HG03342 (cell line): ENCODE results near the gene UBL7.

Experiments
- ATAC-seq: cut with Tn5 transposase; IDR thresholded peaks from one replicate; pipeline ENCODE4 v1.9.1; 2021; ENCODE audit warnings: mild to moderate bottlenecking, moderate library complexity; ENCODE audit not compliant: unreplicated experiment

Gene UBL7

DNA sequence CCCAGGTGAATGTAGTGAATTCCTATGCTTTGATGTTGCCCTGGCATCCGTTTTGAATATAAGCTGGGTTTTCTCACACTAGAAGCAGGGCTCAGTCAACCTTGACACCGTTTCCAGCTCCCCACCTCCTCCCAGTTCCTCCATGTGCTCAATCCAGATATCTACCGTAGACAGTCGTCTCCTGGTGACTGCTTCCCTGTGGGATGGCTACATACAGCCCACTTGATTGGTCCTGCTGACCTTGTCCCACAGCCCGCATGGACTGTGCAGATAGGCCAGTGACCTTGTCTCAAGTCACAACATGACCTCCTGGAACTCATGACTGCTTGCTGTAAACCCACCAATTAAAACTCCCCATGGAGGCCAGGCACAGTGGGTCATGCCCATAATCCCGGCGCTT, 35.3 kb downstream of the UBL7 start:
- no peak for ATAC-seq

DNA sequence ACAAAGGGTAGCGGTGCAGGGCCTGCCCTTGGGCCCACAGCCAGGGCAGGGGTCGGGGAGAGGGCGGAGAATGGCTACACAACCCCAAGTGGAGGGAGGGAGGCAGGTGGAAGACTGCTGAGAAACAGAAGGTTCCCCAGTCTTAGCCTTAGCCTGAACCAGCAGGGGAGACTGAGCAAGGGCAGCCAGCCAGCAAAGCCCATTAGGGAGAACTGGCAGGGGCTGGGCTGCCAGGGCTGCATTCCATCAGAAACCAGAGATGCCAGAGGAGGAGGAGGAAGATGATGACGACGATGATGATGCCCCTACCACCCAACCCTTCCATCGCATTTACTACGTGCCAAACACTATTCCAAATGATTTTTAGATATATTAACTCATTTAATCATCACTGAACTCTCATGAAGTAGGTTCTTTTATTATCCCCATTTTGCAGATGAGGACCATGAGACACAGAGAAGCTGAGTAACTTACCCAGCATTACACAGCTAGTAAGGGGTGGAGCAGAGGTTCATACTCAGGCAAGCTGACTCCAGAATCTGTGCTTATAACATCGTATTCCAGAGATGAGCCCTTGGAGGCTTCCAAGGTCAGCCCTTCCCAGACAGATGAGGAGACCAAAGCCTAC, 35.9 kb downstream of the UBL7 start:
- ATAC-seq = no peak

DNA sequence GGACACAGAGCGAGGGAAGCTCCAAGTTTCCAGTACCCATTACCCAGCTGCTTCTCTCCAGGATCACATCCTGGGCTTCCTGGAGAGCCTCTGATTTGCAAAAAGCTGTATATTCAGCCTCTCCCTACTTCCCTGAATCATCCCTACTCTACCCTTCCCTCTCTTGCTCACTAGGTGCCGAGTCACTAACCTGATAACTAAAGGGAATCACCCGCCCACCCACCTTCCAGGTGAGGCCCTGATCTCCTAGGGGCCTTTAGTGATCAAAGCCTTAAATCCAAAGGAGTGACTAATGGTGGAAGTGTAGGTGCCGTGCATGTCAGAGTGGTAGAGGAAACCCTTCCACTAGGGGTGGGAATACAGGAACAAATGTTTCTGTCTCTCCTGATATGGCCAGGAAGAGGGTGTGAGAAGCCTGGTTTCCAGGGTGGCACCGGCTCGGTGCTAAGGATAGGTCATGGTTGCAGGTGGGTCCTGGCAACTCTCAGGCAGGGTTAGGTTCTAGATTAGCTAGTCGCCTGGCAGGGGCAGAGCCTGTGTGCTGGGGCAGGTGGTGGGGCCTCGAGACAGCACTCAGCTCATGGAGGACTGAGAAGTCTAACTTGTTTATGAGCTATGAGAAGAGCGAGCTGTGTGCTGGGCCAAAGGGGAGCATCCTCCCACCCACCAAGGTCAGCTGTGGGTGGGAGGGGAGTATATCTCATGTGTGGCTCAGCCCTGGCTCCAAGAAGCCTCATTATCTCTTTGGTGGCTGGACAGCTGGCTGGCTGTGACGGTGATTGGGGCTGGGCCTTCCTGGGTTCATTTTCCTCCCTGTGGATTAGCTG, 37.3 kb downstream of the UBL7 start:
- no peak for ATAC-seq

DNA sequence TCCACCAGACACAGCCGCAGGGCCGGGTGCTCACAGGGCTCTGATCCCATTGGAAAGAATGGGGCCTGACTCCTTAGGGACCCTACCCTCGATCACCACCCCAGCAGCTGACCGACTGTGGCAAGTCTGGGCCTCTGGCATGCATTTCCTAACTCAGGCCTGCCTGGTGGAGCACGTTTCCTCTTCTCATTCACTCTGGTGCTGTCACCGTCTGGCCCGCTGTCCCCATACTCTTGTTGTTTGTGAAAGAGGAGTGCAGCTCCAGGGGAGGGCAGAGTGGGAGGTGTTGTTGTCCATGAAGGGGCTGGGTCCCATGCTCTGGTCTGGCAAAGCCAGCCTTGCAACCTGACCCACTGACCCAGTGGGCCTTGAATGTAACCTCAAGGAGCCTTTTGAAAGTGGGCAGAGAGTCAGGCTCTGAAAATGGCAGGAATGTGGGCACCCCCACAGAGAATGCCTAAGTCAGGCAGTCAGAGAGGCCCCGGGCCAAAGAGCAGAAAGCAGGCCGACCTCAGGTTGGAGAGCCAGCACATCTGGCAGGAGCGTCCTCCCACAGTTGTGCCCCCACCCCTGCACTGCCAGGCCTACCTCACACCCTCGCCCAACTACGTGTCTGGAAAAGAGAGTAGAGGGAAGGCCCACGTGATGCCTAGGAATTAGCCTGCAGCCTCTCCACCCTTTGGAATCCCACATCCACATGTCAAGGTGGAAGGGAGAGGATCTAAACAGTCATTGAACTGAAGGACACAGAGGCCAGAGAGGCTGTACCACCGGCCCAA, 38.1 kb downstream of the UBL7 start:
- ATAC-seq = no peak

DNA sequence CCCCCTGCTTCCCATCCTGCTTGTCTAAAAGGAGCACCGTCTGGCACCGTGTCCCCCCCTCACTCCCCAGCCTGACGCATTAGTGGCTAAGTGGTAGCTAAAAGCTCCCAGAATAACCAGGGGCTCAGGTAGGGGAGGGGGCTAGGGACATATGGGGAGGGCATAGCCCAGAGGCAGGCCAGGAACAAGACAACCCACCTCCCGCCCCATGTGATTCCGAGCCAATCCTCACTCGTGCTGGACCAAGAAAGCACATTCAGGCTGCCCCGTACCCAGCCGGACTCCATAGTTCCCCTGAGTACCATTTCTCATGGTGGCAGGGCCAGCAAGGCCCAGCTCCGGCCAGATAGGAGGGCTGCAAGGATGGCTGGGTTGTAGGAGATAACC, 38.7 kb downstream of the UBL7 start:
- ATAC-seq = no peak

DNA sequence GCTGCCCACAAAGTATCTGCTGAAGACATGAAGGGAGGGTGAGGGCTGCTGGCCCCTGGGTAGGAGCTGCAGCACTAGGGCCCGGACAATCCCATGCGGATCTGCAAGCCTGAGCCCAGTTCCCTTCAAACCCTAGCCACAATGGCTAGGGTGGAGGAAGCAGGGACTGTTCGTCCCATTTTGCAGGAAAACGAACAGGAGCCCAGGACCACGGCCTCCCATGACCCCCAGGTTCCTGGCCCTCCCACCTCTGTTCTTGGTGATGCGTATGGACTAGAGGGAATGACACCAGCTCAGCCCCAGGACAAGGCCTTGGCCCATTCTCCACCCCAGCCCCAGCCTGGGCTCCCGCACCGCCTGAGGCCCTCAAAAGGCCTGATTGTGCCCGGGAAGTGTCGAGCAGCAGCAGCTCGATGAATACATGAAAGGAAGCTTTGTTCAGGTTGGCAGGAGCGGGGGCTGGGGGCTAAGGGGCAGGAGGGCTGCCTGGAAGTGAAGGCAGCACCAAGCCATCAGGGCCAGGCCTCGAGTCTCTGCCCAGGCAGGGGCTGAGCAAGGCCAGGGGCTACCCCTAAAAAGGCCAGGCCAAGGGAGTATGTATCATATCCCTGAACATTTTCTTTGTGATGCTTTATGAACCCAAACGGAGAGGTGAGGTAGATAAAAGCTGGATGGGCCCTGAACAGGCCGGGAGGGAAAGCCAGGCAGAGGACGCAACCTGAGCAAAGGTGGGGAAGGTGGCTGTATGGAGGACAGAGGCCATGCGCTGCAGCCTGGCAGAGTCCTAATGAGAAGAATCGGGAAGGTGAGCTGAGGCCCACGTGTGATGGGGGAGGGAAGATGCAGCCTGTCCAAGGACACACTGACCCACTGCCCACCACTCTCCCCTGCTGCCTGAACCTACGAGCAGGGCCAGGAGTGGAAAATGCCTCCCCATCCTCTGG, 39.4 kb downstream of the UBL7 start:
- no peak for ATAC-seq

DNA sequence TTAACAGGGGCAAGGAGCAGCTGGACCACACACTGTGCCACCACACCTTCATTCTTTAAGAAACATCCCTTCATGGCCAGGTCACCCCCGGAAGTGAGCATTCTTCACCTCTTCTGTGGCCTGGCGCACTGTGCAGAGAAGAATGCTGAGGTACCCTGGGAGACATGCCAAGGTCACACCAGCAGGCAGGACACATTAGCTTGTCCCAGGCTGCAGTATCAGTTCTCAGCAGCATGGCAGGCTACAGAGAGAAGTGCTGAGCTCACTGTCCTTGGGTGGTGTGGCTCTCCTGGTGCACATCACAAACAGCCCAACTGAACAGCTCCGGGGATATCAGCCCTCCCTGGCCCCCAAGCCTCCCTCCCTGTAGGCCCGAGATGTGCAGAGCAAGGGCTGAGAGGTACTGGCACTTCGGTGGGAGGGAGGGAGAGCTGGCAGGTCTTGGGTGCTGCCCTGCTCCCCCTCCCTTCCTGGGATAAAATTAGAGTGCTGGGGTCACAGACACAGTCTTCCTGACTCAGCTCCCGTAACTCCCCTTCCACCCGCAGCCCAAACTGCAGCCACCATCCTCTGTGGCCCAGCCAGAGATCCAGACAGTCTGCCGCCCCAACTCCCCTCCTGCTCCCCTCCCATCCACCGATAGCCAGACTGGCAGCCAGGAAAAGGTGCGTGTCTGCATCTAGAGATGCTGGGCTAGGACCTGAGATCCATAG, 40.6 kb downstream of the UBL7 start:
- no peak for ATAC-seq

DNA sequence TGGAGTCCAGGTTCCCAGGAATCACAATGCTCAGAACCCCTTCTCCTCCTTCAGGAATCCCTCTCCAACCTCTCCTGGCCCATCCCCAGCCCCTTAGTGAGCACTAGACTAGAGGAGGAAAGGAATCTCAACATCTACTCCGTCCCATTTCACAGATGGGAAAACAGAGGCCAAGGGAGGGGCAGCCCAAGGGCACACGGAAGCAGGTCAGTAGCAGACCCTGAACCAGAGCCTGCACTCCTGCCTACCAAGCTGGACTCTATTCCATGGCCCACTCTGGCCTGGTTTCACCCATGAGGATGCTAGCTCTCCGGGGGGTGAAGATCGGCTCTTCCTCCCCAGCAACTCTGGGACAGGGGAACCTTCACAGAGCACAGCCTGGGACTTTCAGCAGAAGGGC, 41.5 kb downstream of the UBL7 start:
- ATAC-seq = no peak

DNA sequence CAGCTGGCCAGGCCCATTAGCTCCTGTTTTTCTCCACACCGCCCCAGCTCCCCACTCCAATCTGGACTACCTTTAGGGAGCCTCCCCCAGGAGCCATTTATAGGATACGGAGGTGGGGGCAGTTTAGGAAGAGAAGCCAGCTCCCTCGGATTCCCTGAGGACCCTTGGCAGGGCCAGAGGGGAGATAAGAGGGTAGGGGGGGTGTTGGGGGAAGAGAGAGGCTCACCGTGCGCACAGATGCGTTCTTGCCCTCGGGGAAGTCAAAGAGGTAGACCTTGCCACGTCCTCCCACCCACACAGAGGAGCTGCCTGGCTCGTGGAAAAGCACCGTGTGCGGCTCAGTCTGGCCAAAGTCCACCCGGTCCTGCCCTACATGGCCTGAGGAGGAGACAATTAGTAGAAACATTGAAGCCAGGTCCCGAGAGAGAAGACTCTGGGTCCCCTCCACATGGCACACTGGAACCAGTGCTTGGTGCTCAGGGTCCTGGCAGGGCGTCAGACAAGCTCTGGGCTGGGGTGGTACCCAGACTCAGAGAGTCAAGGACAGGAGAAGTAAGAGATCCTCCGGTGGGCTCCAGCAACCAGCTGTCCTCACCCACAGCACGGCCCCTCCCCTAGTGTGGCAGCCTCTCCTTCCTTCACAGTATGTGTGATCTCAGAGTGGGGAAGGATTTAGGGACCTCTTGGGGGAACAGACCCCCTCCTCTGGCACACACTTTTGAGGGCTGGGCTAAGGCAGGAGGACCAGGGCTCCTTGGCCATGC, 42.2 kb downstream of the UBL7 start:
- ATAC-seq = no peak

DNA sequence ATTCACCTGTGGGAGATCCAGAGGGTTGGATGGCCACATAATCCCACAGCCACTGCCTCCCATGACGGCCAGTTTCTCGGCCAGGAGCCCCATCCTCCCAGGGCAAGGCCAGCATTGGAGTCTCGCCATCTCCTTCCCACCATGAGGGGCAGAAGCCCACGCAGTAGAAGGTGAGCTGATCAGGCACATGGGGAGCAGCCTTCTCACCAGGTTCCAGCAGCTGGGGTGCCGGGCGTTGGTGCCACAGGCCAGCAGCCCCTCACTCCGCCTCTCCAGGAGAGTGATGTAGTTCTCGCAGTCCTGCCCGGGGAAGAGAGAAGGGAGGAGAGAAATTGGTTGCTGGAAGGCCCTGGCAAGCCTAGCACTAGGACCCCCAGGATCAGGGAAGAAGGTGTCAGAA, 43.3 kb downstream of the UBL7 start:
- ATAC-seq = no peak

DNA sequence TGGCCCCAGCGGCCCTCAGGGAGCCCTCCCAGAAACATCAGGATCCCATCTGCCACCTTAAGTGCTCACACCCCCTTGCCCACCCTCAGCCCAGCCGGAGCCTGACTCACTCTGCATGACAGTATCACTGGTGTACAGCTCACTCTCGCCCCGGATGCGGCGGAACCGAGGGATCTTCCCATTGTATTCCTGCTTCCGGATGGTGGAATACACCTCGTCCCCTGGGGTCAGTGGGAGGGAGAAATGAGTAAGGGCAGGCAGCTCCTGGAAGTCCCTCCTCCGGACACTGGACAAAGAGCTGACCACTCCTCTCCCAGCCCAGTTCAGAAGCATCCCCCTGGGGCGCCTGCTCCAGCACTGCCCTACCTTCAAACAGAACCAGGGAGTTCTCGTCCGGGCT, 43.7 kb downstream of the UBL7 start:
- no peak for ATAC-seq

DNA sequence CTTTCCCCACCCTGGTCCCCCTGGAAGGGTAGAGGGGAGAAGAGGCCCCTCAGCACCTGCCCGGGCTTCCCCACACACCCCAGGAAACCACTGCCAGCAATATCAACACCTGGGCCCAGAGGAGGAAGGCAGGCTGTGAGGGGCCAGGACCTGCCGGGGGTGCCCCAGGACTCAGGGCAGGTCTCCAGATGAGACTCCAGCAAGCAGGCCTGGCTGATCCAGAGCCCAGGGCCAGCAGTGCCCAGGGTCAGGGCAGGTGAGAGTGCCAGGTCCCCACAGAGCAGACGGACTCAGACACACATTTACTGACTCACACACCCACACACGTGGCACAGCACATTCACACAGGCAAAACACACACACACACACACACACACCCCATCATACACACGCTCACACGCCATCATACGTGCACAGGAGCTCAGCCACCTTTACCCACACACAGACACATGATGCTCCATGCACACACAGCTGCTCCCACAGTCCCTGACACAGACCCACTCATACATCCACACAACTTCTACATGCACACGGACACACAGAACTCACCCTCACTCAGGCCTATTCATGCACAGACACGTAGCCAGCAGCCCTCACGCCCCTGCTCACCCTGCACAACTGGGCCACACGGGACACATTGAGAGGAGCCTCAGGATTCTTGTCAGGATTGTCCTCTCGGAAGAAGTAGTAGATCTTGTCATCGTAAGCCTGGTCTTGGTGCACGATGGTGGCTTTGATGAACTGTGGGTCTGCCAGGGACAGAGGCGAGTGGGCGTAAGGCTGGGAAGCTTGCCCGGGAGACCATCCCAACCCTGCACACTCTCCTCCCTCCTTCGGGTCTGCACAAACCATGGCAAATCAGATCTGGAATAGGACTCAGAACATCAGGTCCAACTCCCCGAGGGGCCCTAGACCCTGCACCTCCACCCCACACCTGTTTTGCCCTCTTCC, 44.7 kb downstream of the UBL7 start:
- no peak for ATAC-seq

DNA sequence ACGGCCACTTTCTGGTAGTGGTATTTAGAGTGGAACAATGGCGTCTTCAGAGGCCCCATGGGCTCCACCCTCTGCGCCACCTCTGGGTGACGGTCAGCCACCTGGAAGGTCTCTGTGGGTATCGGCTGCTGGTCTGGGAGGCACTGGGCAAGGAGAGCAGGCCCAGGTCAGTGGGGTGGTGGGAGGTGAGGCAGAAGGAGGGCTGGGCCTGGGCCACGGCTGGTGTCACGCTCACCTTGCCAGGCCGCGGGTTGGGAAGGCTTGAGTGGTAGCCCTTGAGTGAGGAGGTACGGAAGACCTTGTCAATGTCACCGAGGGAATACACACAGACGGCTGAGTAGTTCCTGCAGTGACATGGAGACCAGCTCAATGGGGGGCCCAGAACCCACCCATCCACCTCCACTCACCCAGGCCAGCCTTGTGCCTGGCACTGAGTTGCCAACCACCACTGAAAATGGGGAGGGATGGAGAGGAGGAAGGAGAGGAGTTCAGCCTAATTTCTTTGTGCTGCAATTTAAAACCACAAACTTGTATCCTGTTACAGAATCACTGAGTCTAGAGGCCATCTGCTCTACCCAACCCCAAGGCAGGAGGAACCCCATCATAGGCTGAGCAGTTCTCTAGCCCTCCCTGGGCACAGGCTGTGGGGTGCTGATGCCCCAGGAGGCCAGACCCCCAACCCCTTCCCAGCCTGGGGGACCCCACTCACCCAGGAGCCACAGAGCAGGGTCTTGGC, 46.2 kb downstream of the UBL7 start:
- no peak for ATAC-seq

DNA sequence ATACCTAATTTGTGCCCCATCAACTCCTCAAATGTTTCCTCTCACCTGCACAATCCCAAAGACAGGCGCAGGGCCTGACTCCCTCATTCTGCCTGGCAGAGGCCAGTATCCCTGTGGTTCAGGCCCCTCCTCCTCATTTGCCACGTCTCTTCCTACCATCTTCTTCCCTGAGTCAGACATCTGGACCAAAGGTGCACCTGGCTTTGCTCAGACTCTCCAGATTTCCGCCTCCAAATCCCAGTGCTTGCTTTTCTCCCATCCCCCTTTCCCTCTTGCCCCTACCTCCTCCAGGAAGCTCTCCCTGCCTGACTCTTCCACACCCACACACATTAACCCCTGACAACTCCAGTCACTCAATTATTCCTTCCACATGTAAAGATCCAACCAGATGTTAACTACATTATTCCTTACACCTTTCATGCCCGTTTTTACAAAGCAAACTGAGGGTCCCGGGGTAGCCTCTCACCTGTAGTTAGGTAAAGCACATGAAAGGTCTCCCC, 46.8 kb downstream of the UBL7 start:
- ATAC-seq = no peak

DNA sequence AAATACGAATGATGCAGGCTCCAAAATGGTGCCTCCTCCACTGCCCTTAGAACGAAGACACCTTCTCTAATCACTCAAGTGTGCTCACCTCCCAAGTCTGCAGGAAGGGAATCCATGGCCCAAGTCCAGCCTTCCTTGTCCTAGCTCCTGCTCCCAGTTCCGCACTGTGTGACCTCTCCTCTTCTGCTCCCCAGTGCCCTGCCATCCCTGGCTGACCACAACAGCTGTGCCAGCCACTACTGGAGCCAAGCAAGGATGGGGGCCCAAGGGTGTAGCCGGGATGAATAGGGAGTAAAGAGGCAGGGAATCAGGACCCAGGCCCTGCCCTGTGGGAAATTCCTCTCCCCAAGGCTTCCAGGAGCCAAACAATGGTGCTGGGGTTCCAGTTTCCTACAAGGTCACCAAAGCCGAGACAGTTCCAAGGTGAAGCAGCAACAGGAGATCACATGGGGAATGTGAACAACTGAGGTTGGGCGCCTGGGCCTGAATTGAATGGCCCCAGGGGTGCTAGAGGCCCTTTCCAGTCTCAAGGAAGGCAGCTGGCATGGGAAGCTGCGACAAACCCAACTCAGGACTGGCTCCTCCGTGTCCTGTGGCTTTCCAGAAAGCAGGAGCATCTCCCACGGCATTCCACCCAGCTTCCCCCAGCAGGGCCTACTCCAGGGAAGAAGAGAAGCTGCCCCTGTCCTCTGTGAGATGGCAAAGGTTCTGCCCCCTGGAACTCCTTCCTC, 47.4 kb downstream of the UBL7 start:
- ATAC-seq = no peak

DNA sequence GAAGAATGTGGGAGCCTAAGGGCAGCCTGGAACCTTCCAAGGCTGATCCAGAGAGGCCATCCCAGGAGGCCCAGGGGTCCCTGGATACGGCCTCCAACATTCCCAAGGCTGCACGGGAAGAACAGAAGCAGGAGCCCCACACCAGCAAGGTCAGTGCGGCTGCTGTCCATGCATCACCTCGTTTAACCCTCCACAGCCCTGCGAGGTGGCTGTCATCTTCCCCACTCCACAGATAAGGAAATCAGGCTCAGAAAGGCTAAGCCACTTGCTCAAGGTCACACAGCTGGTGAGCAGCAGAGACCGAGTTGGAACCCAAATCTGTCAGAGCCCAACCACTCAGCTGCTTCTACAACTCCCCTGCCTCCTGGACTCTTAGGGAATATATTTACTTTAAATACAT, 48.8 kb downstream of the UBL7 start:
- ATAC-seq = no peak

DNA sequence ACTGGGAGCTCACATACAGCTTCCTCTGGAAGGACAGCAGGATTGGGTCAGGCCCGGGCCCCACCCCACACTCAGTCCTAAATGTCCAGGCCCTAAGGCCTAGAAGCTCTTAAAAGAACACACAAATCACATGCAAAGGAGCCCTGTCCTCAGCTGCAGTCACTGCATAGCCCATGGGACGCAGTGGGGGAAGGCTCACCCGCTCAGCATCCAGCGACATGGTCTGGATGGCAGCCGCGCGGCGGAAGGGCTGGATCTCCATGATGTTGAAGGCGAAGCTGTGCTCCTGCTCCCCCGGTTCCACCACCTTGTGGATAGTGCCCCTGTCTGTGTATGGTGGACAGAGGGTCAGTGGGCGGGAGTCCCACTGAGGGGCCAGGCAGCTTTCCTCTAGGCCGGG, 49.3 kb downstream of the UBL7 start:
- no peak for ATAC-seq
